GM19025 (cell line): ENCODE measurements around the gene ZFYVE21.

Experiments
- ATAC-seq: cut with Tn5 transposase; IDR thresholded peaks from one replicate; pipeline ENCODE4 v1.9.1; 2021; ENCODE audit warnings: mild to moderate bottlenecking, low read depth, moderate library complexity; ENCODE audit not compliant: unreplicated experiment

Gene ZFYVE21

DNA sequence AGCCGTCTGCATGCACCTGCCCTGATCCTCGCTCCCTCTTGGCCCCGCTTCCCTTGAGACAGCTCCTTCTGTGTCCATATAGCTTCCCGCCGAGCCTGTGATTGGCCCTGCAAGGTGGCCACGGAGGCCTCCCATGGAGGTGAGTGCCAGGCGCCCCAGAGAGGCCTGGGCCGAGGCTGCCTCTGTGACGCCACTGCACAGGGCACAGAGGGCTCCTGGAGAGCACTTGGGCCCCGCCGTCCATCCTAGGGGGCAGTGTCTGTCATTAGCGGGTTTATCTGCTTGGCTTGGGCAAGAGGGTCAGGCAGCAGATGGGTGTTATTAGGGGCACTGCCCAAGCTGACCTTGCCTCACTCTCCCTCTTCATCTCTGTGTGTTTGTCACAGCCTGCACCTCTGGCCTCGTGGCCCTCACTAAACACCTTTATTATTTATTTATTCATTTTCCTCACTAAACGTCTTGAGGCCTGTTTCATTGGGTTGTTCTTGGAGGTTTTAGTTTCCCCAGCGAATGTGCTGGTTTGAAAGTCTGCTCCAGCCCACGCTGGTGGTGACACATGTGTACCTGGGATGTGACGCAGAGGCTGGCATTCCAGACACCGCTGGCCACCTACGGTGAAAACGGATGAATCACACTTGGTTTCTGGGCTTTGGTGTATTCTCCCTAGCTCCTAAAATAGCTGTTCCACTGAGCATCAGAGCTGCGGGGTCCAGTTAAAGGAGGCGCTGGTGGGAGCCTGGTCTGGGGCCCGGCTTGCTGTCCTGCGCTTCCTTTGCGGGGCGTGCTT lies 5.9 kb downstream of the ZFYVE21 start:
- no peak for ATAC-seq

DNA sequence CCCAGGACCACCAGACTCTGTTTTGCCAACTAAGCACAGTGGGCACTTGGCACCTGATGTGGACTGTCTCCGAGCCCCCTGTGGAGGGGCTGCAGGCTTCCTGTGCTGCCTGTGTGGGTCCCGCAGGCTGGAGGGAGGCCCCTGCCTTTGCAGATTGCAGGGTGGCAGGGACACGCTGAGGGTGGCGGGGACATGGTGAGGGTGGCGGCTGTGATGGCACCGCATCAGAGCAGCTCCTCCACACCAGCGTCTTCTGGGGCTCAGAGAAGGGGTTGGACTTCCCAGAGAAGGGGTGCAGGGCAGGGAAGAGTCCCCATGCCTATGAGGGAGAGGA lies 8.1 kb downstream of the ZFYVE21 start:
- no peak for ATAC-seq

DNA sequence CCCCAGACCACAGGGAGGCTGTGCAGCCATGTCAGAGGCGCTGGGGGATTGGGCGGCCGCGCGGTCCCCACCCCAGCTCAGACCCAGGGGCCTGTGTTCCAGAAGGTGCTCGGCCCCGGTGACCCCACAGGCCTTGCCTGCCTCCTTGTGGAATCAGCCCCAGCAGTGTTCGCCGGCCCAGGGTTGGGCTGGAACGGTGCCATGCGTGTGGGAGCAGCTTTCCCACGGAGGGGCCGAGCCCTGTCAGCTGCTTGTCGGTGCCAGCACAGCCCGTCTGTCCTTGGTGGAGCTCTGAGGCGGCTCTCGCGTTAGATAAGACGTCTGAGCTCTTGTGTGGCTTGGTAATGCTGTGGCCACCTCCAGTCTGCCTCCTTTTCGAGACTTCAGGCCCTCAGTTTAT lies 8.5 kb downstream of the ZFYVE21 start:
- no peak for ATAC-seq

DNA sequence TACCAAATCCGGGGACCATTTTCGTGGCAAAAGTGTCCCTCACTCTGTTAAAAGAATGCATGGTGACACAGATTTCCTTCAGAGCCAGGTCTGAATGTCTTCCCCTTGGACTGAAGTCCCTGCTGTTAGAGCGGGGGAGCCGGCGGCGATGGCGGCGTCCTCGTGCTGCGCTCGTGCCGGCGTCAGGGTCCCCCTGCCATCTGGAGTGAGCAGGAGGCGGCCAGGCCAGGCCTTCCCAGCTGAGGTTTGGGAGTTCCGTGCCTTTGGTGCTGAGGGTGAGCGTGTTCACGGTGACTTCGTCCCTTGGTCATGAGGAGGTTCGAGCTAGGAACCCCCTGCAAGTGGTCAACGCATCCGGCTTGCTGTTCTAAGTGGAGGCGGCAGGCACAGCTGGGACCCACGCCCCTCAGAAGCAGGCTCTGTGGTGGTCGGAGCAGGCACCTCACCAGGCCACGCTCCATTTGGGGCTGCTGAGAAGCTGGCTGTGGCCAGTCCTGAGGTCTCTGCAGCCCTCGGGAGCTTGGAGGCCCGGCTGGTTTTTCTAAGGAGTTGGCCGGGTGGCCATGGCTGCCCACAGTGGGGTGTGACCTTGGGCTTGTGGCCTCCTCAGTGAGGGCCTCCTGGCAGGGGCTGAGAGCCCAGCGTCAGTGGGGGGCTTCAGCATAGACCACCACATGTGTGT lies 9.5 kb downstream of the ZFYVE21 start:
- ATAC-seq = no peak

DNA sequence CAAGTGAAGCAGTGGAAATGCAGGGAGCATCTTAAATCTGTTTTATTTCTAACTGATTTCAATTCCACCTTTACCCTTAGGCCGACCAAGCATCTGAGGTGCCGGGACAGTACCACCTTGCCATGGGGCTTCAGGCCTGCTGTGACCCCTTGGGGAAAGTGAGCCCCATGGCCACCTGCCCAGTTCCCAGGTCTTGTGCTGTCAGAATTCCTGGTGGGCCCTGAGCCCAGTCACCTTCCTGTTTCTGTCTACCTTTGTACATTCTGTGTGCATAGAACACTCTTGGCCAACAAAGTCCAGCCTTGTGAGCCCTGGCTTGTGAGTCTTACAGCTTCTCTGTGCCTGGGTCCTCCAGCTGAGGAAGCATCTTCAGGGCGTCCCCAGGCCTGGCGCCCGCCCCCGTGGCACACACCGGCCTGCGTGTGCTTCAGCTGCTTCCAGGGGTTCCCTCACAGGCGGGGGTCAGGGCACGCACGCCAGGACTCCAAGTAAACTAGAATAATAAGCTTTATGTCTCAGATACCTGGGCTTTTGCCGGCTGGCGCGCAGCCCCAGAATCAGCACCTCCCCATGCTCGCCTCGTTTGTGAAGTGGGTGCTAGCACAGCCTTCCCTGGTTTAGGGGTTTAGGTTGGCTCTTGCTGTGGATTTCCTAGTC lies 10.3 kb downstream of the ZFYVE21 start:
- no peak for ATAC-seq

DNA sequence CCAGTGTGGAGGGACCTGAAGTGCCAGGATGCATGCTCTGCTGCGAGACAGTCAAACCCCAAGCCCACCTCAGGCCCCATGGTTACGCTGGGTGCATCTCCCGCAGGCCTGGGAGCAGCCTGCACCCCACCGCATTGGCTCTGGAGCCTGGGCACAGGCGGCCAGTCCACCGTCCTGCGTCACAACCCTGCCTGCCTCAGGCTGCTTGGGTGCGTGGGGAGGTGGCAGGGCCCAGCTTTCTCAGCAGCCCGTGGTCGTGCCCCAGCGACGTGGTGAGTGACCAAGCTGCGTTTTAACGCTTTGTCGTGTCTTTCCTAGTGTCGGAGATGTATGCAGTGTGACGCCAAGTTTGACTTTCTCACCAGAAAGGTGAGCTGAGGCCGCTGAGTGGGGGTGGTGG lies 10.9 kb downstream of the ZFYVE21 start:
- no peak for ATAC-seq

DNA sequence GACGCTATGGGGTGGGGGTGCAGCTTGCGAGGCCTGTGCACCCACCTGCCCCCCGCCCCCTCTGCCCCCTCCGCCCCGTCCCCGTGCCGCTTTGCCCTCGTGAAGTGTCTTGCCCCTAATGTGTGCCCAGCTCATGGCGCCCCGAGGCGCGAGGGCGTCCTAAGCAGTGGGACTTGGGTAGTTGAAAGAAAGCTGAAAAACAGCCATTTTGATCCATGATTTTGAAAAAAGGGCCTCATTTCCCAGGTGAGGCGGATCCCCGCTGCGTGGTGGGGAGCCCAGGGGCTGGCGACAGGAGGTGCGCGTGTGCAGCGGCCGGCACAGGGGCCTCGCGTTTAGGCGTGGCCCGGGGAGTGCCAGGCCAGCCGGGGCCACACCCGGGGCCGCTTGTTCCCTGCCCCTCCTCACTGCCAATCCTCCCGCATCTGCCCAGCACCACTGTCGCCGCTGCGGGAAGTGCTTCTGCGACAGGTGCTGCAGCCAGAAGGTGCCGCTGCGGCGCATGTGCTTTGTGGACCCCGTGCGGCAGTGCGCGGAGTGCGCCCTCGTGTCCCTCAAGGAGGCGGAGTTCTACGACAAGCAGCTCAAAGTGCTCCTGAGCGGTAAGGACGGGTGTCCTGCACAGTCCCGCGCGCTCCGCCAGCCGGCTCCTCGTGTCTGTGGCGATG lies 11.8 kb downstream of the ZFYVE21 start:
- no peak for ATAC-seq

DNA sequence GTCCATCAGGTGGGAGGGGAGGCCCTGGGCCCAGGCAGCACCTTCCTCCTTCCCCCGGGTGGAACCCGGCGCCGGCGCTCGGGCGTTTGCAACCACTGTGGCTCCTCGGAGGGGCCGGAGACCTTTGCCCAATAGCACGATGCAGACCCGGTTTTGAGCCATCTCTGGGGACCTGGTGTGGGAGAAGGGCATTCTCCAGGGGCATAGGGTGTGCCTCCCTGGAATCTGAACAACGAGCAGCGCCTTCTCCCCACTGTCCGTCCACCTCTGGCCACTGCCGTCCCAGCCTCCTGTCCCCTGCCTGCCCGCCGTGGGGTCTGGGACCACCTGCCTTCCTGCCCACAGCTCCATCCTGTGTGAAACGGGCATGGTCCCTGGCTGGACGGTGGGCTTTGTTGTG lies 12.5 kb downstream of the ZFYVE21 start:
- no peak for ATAC-seq

DNA sequence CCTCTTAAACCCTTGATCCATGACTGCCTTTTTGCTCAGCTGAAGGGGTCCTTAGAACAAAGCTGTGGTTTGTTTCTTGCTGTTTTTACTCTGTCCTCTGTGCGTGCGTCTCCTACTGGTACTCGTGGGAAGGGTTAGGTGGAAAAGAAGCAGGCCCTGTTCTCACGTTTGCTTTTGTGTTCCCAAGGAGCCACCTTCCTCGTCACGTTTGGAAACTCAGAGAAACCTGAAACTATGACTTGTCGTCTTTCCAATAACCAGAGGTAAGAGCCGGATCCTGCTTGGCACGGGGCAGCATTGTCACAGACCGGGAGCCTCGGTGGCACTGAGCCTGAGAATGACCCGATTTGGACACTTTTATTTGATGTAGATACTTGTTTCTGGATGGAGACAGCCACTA lies 13.1 kb downstream of the ZFYVE21 start:
- ATAC-seq = no peak

DNA sequence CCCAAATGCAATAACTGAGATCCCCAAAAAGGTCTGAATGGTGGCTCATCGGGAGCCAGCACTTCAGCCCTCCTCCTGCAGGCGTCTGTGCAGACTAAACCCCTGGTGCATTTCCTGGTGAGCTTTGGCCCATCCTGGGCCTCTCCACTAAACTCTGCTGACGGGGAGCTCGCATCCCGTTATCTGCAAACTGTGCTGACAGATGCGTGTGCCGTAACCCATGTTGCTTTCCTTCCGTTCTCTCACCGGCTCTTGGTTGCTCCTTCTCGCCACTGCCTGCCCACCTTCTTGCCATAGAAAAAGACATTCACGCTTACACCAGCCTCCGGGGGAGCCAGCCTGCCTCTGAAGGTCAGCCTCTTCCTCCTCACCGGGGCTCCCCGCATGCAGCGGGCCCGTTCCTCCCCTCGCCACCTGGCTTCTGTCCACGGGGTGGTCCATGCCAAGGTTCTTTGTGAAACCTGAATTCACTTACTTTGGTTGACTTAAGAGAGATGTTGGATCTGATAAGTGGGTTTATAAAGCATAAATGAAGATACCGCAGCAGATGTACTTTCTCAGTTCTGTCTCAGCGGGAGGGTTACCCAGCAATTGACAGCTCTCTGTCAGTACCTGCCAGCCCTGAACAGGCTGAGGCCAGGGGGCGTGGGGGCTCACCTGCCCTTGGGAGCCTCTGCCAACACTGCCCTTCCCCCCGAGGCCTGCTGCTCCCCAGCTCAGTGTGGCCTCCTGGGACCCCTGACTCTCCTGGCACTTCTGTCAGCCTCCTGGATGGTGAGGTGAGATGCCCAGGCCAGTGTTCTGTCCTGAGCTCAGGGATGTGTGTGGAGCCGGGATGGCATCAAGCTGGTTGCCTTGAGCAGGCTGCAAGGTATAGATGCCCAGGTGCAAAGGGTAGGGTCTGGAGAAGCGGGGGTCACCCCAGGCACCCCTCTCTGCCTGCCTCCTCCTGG lies 14.2 kb downstream of the ZFYVE21 start:
- ATAC-seq = no peak

DNA sequence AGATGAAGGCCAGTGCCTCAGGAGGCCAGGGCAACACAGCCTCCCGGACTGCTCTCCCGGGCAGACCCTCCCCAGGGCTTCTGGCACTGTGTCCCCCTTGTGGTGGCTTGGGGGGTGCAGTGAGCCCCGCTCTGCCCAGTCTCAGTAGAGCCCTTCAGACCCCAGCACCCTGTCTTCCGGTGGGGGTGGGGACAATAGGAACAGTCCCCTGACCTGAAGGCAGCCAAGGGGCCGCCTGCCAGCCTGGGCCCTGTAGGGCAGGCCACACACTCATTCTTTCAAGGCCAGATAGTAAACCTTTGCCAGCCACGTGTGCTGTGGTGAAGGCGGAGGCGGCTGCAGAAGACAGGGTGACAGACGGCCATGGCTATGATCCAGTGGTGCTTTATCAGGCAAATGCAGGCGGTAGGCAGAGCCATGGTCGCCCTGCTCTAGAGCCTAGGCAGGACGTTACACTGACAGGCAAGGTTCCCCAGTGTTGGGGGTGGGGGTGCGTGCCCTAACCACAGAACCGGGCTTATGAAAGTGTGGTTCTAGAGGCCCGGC lies 15.0 kb downstream of the ZFYVE21 start:
- ATAC-seq = no peak

DNA sequence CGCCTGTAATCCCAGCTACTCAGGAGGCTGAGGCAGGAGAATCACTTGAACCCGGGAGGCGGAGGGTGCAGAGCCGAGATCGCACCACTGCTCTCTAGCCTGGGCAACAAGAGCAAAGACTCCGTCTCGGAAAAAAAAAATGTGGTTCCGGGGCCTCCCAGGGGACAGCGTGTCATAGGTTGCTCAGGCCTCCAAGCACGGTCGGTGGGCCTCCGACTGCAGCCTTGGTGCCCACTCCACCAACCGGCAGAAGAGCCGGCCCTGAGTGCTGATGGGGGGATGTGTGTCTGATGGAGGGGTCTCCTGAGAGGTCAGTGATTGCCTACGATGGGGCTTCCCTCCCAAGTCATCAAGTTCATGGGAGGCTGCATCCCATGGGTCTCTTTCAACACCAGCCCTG lies 15.9 kb downstream of the ZFYVE21 start:
- ATAC-seq = no peak

DNA sequence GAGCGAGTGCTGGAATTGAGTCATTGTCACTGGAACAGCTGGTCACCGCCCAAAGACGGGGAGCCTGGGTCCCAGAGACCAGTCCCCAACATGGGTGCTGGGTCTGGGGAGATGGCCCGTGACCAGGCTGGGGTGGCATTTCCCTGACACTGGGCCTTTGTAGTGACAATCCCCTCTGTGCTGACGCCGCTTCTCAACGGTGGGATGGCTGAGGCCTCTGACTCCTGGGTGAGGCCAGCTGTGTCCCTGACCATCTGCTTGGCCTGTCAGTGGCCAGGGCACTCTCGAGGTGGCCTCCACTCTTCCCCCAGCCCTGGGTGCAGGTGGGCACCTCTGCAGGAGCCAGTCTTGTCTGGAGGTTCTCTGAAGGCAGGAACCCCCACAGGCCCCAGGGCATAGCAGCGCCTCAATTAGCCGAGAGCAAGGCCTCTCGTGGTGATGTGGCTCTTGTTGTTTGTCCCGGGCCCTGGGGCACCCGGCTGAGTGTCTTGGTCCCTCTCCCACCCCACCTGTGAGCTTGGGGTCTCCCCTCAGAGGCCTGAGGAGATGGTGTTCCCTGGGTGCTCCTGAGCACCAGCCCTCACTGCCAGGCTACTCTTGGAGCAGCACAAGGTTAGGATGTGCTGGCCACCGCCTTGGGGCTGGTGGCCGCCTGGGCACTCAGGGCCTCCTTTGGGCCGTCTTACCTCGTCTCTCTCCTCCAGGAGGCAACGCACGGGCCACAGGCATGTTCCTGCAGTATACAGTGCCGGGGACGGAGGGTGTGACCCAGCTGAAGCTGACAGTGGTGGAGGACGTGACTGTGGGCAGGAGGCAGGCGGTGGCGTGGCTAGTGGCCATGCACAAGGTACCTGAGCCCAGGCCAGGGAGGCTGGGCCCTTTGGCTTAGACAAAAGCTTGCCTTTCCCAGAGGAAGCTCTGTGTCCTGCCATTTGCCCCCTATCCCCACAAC lies 16.6 kb downstream of the ZFYVE21 start:
- no peak for ATAC-seq

DNA sequence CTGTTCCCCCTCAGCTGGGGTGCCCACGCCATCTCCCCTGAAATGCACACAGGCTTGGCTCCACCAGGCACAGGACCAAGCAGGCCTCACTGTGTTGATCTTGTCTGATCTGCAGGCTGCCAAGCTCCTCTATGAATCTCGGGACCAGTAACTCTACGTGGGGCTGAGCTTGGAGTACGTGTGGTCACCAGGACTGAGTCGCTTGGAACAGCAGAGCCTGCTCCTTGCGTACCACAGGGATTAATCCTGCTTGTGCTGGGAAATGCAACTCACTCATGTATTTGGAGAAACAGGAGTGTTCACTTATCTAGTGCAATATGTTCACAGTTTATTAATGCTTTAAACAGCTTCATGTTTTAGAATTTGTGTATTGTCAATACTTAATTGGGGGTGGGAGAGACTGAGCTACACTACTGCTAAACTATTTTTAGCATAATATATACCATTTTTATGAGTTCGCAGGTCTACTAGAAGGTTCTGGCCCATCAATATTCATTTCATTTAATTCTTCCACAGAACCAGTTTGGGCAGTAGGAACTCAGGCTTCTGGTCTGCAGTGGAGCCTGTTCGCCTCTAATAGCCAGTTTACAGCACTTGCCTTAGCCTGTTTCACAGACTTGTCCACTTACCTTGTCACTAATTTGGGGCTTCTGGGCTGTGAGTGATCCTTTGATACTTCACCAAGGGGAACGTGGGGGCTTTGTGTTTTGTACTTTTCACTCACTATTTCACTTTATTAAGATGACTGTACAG lies 17.4 kb downstream of the ZFYVE21 start:
- no peak for ATAC-seq

DNA sequence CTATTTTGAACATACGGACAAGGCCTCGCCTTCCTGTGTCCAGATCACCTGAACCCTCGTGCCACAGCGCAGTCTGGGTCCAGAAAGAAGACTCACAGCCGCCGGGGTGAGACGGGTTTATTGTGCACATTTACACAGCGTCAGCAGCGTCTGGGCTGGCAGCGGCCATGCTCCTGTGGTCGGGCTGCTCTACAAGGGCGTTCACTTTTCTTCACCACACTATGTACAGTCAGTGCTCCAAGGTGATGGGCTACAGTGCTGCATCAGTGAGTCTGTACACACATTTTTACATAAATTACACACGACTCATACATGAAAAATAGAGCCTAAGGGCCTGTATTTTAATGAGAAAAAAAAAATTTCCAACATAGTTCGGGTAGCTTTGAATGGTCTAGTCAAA lies 18.0 kb downstream of the ZFYVE21 start:
- ATAC-seq = no peak

DNA sequence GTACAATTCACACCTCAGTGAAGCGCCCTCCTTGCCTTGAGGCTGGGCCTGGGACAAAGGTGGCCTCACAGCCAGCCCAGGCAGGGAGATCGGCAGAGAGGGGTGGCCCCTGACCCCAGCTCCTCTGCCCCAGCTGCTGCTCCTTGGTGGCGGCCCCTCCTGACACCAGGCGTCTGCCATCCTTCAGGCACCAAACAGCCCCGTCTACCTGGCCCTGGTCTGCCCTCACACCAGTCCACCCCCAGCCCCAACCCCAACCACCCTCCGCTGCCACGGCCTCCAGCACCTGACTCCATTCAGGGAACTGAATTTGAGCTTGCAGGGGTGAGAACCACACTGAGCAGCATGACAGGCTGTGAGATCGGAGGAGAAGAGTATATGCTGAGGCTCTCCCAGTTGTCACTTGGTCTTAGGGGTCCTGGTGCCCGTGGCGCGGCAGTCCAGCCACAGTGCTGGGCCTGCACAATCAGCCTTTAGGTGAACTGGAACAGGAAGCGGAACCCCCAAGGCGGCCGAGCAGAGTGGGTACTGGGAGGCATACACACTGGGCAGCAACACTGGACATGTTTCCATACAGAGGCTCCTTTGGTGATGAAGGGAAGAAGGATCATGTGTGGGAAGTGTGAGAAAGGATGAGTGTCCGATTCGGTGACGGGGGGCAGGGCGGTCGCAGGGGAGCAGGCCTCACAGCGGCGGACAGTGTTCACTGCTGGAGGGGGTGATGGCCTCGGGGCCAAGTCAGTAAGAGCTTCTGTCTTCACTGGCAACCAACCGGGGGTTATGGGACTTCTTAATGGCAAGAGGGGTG lies 18.7 kb downstream of the ZFYVE21 start:
- ATAC-seq = no peak

DNA sequence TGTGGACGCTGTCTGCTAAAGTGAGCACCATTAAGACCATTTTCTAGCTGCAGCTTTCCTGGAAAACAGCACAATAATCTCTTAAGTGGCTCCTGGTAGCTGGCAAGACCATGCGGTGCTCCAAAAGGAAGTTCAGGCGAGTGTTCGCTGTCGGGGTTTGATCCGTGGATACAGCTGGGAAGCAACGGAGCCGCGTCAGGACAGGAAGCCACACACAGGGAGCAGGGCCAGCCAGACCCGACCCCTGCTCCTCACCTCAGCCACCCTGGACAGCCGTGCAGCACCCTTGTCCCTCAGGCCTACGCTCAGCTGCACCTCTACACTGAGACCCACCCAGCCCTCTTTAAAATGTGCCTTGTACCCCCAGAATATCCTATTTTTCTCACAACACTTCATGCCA lies 19.4 kb downstream of the ZFYVE21 start:
- ATAC-seq = no peak
